H9 (cell line): Measurements from ENCODE around the gene LYSMD3. TPM values are rescaled to one million over a fixed set of nuclear protein-coding genes. Genes with fewer than 3 reads are reported as not detected.
A peak's percentile ranks its signal among the peaks of the same experiment; 100 is the strongest.

Experiments used
- DNase-seq: peaks from one replicate; pipeline ENCODE4 v3.0.0-alpha.2; 2017
- H2AFZ ChIP-seq: one replicate; pipeline ENCODE4 v1.6.1; 2013; ENCODE audit warnings: mild to moderate bottlenecking, low read length, control low read depth, moderate library complexity
- H2AK5ac ChIP-seq: 2 replicates; pipeline ENCODE4 v1.6.1; 2013; ENCODE audit warnings: low read length, control low read depth, mixed read lengths; ENCODE audit not compliant: insufficient read length
- H2BK120ac ChIP-seq: one replicate; pipeline ENCODE4 v1.6.1; 2013; ENCODE audit warnings: low read depth, mild to moderate bottlenecking, low read length, control low read depth, inconsistent platforms; ENCODE audit not compliant: poor library complexity, severe bottlenecking
- H2BK12ac ChIP-seq: 2 replicates; pipeline ENCODE4 v1.6.1; 2013; ENCODE audit warnings: low read length, control low read depth, mixed read lengths, low read depth; ENCODE audit not compliant: insufficient read length
- H2BK15ac ChIP-seq: 2 replicates; pipeline ENCODE4 v1.6.1; 2013; ENCODE audit warnings: low read depth, low read length, control low read depth
- H2BK20ac ChIP-seq: one replicate; pipeline ENCODE4 v1.6.1; 2013; ENCODE audit warnings: low read depth, mild to moderate bottlenecking, low read length, control low read depth, inconsistent platforms; ENCODE audit not compliant: poor library complexity, severe bottlenecking
- H2BK5ac ChIP-seq: 2 replicates; pipeline ENCODE4 v1.6.1; 2013; ENCODE audit warnings: low read length, control low read depth, mixed read lengths; ENCODE audit not compliant: insufficient read length
- H3K14ac ChIP-seq: 2 replicates; pipeline ENCODE4 v1.6.1; 2013; ENCODE audit warnings: low read length, control low read depth; ENCODE audit not compliant: insufficient read depth
- H3K18ac ChIP-seq: 2 replicates; pipeline ENCODE4 v1.6.1; 2013; ENCODE audit warnings: low read depth, mild to moderate bottlenecking, mixed read lengths, low read length, control low read depth; ENCODE audit not compliant: insufficient read length
- H3K23ac ChIP-seq: 2 replicates; pipeline ENCODE4 v1.6.1; 2013; ENCODE audit warnings: low read length, control low read depth, mixed read lengths, low read depth; ENCODE audit not compliant: insufficient read length
- H3K23me2 ChIP-seq: 2 replicates; pipeline ENCODE4 v1.6.1; 2013; ENCODE audit warnings: low read depth, mild to moderate bottlenecking, mixed read lengths, low read length, control low read depth; ENCODE audit not compliant: insufficient read length, poor library complexity, severe bottlenecking
- H3K27ac ChIP-seq: 2 replicates; pipeline ENCODE4 v1.5.1; 2013; ENCODE audit warnings: low read length, control low read depth, mixed read lengths, low read depth; ENCODE audit not compliant: insufficient read length
- H3K27me3 ChIP-seq: 2 replicates; pipeline ENCODE4 v1.6.1; 2013; ENCODE audit warnings: low read length, control low read depth, inconsistent platforms; ENCODE audit not compliant: insufficient read depth
- H3K4ac ChIP-seq: 2 replicates; pipeline ENCODE4 v1.6.1; 2013; ENCODE audit warnings: low read depth, mild to moderate bottlenecking, control low read depth, inconsistent platforms, low read length, moderate library complexity
- H3K4me1 ChIP-seq: 2 replicates; pipeline ENCODE4 v1.6.1; 2013; ENCODE audit warnings: low read length, control low read depth, inconsistent platforms; ENCODE audit not compliant: insufficient read depth
- H3K4me2 ChIP-seq: 2 replicates; pipeline ENCODE4 v1.6.1; 2013; ENCODE audit warnings: low read length, control low read depth, mixed read lengths; ENCODE audit not compliant: insufficient read length, insufficient read depth
- H3K56ac ChIP-seq: 2 replicates; pipeline ENCODE4 v1.6.1; 2013; ENCODE audit warnings: low read depth, mild to moderate bottlenecking, mixed read lengths, low read length, control low read depth; ENCODE audit not compliant: insufficient read length
- H3K79me1 ChIP-seq: 2 replicates; pipeline ENCODE4 v1.6.1; 2013; ENCODE audit warnings: low read depth, mild to moderate bottlenecking, moderate library complexity, low read length, control low read depth, inconsistent platforms; ENCODE audit not compliant: insufficient read depth, poor library complexity, severe bottlenecking
- H3K79me2 ChIP-seq: 2 replicates; pipeline ENCODE4 v1.6.1; 2013; ENCODE audit warnings: low read length, control low read depth, inconsistent platforms; ENCODE audit not compliant: insufficient read depth
- H3K9ac ChIP-seq: 2 replicates; pipeline ENCODE4 v1.6.1; 2013; ENCODE audit warnings: low read length, control low read depth, mixed read lengths; ENCODE audit not compliant: insufficient read length; ENCODE audit errors: extremely low read depth
- H3K9me3 ChIP-seq: one replicate; pipeline ENCODE4 v1.6.1; 2013; ENCODE audit warnings: low read depth, low read length, inconsistent platforms; ENCODE audit not compliant: control insufficient read depth
- H3T11ph ChIP-seq: one replicate; pipeline ENCODE4 v1.6.1; 2013; ENCODE audit warnings: mild to moderate bottlenecking, low read length, control low read depth, inconsistent platforms
- H4K20me1 ChIP-seq: one replicate; pipeline ENCODE4 v1.6.1; 2013; ENCODE audit not compliant: control insufficient read depth, insufficient read length, insufficient read depth
- H4K5ac ChIP-seq: 2 replicates; pipeline ENCODE4 v1.6.1; 2013; ENCODE audit warnings: low read depth, mild to moderate bottlenecking, mixed read lengths, low read length, control low read depth; ENCODE audit not compliant: insufficient read length
- H4K8ac ChIP-seq: replicated peaks from 2 replicates; pipeline ENCODE4 v1.6.1; 2013; ENCODE audit warnings: low read length, control low read depth, mixed read lengths, low read depth; ENCODE audit not compliant: insufficient read length
- H4K91ac ChIP-seq: 2 replicates; pipeline ENCODE4 v1.6.1; 2013; ENCODE audit warnings: low read depth, mild to moderate bottlenecking, moderate library complexity, mixed read lengths, low read length, control low read depth; ENCODE audit not compliant: insufficient read length
- H3K27ac Mint-ChIP-seq, 3 experiments: 2 replicates in 2 of 3; 3 replicates in 1 of 3; pipeline ENCODE4 v1.8.0; 2020 to 2021; ENCODE audit warnings: mixed read lengths in 3 of 3, mild to moderate bottlenecking in 1 of 3, moderate library complexity in 1 of 3
- H3K27me3 Mint-ChIP-seq: 2 replicates; pipeline ENCODE4 v1.8.0; 2021; ENCODE audit warnings: low read depth, mild to moderate bottlenecking, moderate library complexity, mixed read lengths
- H3K36me3 Mint-ChIP-seq, 3 experiments: 2 replicates in 2 of 3; 3 replicates in 1 of 3; pipeline ENCODE4 v1.8.0; 2020 to 2021; ENCODE audit warnings: low read depth in 3 of 3, mixed read lengths in 3 of 3; ENCODE audit not compliant: insufficient read depth in 1 of 3
- H3K4me1 Mint-ChIP-seq, 2 experiments: 2 replicates each; pipeline ENCODE4 v1.8.0; 2020; ENCODE audit warnings: mixed read lengths in 2 of 2
- H3K4me3 Mint-ChIP-seq, 2 experiments: 2 replicates in 1 of 2; 3 replicates in 1 of 2; pipeline ENCODE4 v1.8.0; 2020 to 2021; ENCODE audit warnings: mild to moderate bottlenecking in 2 of 2, mixed read lengths in 2 of 2, moderate library complexity in 1 of 2
- H3K9me3 Mint-ChIP-seq, 2 experiments: 2 replicates in 1 of 2; 3 replicates in 1 of 2; pipeline ENCODE4 v1.8.0; 2020; ENCODE audit warnings: mild to moderate bottlenecking in 2 of 2, mixed read lengths in 2 of 2, moderate library complexity in 1 of 2
- CTCF ChIP-seq: fragments of 200-600 bp; sonication (generic); conservative IDR thresholded peaks from 3 replicates; pipeline ENCODE4 v1.8.0; 2021; ENCODE audit warnings: antibody characterized with exemption, mild to moderate bottlenecking
- WGBS: extraction: QIAGEN DNeasy Blood & Tissue Kit; methylation state at CpG from one replicate; pipeline ENCODE4 v1.1.7; 2013; ENCODE audit warnings: missing lambda C conversion rate, low lambda C conversion rate, mixed read lengths; ENCODE audit not compliant: insufficient read length; ENCODE audit errors: extremely low coverage; 5-methylcytosine and 5-hydroxymethylcytosine counted together
- total RNA-seq: library from RNA; stranded (reverse); gene quantifications from 2 replicates; pipeline ENCODE4 v1.2.1, GENCODE V29; 2021

LYSMD3 gene
- total RNA-seq, 1 experiment from 2014 or later = 14.0 TPM

- Histone ChIP-seq H3K79me2 (peaks cover 2% of the 10 kb centered on the region; the same call in 1 of the 2 replicates), H3K23ac (no peak overlapping the region), H2BK5ac (no peak overlapping the region), H3K4me1 (peaks cover 7% of the 10 kb centered on the region; the same call in 1 of the 2 replicates), H3K4me2 (peak overlapping the region; percentile 69), H2BK15ac (no peak overlapping the region), H3K27ac (no peak overlapping the region), H3K27me3 (no peaks in the 10 kb centered on the region), H3K9me3 (no peaks in the 10 kb centered on the region), H3T11ph (no peak overlapping the region), H3K18ac (peak overlapping the region; percentile 36), H3K4ac (no peak overlapping the region), H4K91ac (no peak overlapping the region), H3K23me2 (peaks cover 12% of the 10 kb centered on the region), H3K56ac (no peak overlapping the region), H3K9ac (peak overlapping the region; percentile 67), H2AFZ (no peak overlapping the region), H2AK5ac (no peak overlapping the region), H3K14ac (peak overlapping the region; percentile 0; the same call in 1 of the 2 replicates), H2BK120ac (no peak overlapping the region), H4K20me1 (no peaks in the 10 kb centered on the region), H4K5ac (no peak overlapping the region), H4K8ac (no peak overlapping the region), H2BK20ac (no peak overlapping the region), H3K79me1 (no peaks in the 10 kb centered on the region), H2BK12ac (no peak overlapping the region)
- peaks cover 8 to 24% (median 10%) of the 10 kb centered on the region in 3 experiments; a peak in 6 of 7 replicates for H3K36me3 Mint-ChIP-seq
- peaks cover 2 to 3% of the 10 kb centered on the region in 2 experiments; a peak in 2 of 5 replicates for H3K9me3 Mint-ChIP-seq
- H3K4me1 Mint-ChIP-seq = peaks cover 36 to 51% of the 10 kb centered on the region in 2 experiments
- H3K27me3 Mint-ChIP-seq = no peaks in the 10 kb centered on the region; the same call in 1 of the 2 replicates
- TF ChIP-seq CTCF = no peak
- H3K4me3 Mint-ChIP-seq = peak overlapping the region; percentile 93 to 98
- no CpG with 5 or more reads among the region's 56 CpGs for WGBS
- DNase-seq = peak; percentile 59
- H3K27ac Mint-ChIP-seq = peak overlapping the region; percentile 83 to 93 (median 83); a peak in 5 of 7 replicates
These were observed 55.8 kb downstream of the LYSMD3 start for GRCh38 chr5:90473396-90474234.
